Left renal cortex interstitium (tissue), 4 donors: Measurements from ENCODE around the gene FN3K. TPM values are rescaled to one million over a fixed set of nuclear protein-coding genes. Genes with fewer than 3 reads are reported as not detected.
A peak's percentile ranks its signal among the peaks of the same experiment; 100 is the strongest.

ENCODE experiments used
- DNase-seq, 4 donors: peaks; one replicate each; pipeline ENCODE4 v3.0.0-alpha.2; 2013; ENCODE audit warnings: low read depth in 4 of 4, low spot score in 2 of 4, missing footprints in 1 of 4
- polyA plus RNA-seq, 4 donors: library from polyadenylated mRNA; unstranded; fragments of 120-200 nt; gene quantifications; one replicate each; pipeline ENCODE4 v1.2.1, GENCODE V29; 2013; ENCODE audit not compliant: insufficient read length in 4 of 4

The FN3K gene
- polyA plus RNA-seq, 4 donors, result 18.8 to 40.3 (median 29.8) TPM

DNA sequence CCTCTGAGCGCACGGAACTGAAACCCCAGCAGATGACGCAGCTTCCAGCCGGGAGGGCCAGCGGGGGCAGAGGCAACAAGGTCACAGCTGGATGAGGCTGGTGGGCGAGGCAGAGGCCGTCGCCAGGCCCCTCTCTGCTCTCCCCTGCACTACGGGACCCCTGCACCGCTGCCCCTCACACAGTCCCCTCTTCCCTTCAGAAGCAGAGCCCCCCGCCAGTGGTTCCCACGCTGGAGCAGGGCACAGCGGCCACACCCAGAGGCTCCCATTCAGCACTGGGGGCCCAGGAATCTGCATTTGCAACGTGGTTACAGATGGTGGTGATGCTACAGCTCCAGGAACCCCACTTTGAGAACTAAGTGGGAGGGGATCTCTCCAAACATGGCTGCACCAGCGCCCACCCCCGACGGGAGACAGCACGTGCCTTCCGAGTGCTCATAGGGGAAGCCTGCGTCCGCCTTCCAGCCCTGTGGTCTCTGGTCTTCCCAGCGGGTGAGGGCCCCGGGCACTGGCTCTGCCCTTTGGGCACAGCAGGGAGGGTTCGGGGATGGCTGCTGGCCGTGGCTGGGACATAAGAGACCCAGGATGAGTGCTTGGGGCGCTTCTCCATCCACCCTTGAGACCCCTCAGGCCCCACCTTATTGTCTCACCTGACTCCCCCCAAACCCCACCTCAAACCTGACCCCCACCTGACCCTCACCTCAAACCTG, 32.2 kb upstream of the FN3K start:
- DNase-seq, result no peak

DNA sequence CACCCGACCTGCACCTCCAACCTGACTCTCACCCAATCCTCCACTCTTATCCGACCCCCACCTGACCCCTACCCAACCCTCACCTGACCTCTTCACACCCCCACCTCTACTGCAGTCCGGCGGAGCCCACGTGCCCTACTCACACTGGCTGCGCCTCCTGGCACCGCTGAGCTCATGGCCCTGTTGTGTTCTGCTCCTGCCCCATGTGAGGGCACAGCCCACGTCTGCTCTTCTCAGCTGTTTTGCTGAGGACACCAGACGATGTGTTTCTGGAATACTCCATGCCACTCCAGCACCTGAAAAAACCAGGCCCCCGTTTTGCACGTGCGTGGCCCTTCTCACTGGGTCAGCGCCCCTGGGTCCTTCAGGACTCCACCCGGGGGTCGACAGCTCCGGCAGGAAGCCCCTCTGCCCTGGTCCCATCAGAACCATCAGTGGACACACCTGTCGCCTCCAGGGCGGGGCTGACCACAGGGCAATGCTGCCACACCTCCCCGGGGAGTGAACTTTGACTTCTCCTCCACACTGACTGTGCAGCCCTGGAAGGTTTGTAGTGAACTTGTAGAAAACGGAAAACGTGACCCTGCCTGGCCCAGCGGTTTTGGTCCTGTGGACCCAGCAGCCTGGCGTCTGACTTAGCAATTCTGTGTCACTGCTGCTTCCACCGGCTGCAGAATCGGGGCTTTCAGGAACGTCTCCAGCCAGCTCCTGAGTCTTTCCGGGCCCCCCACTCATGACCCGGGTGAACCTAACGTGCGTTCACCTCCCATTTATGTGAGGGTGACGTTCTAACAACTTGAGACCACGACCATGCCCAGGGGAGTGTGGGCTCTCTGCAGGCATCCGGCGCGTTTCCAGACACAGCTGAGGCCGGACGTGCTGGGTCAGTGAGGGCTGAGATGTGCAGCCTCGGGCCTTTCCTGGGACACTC, 31.2 kb upstream of the FN3K start:
- no peak for DNase-seq

- no peak for DNase-seq
Measured at GRCh38 chr17:82704886-82705285, 30.5 kb upstream of the FN3K start.

- no peak for DNase-seq
Measured at GRCh38 chr17:82705756-82706155, 29.7 kb upstream of the FN3K start.

DNA sequence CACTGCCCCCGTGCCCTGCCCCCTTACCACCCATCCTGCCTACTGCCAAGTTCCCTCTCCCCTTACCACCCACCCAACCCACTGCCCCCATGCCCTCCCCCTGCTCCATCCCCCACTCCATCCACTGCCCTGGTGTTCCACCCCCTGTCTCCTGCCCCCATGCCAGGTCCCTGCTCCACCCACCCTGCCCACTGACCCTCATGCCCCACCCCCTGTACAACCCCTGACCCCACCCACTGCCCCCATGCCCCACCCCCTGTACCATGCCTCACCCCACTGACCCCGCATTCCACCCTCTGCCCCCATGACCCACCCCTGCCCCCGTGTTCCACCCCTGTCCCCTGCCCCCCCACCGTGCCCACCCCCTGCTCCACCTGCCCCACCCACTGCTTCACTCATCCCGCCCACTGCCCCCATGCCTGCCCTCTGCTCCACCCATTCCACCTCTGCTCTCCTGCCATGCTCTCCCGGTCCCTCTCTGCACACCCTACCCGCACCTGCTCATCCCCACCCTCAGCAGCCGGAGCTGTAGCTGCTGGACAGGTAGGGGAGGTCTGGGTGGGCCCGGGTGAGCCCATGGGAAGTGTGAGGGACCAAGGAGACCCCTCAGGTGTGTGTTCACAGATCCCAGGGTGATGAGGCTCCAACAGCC, 26.3 kb upstream of the FN3K start:
- no peak for DNase-seq

DNA sequence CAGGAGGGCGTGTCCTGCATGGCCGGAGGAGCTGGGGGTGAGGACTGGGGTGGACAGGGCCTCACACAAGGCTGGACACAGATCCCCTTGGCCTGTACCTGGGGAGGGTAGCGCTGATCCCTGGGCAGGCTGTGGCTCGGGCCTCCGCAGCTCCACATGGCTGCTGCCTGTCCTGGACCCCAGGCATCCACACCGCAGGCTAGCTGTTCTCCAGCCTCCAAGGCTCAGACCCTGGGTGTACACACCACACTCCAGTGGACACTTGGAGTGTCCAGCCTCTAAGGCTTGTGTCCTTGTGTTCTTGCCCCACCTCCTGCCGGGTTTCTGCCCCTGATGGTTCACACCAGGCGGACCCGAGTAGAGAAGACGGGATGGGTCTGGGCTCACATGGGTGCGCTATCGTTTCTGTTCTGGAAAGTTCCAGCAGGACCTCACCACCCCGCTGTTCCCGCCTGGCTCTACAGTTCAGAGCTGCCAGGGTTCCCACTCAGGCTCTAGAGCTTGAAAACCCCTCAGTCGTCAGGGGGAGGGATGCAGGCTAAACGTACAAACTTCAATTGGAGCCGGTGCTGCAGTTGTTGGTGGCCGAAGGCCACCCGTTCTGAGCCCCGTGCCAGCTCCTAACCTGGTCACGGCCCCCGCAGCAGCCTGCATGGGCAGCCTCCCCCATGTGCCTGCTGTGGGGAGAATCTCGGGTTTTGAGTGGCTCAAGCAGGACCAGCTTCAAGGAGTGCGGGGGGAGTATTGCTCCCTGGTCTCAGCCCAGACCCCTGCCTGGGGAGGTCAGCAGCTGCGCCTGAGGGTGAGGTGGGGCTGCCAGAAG, 25.5 kb upstream of the FN3K start:
- no peak for DNase-seq

DNA sequence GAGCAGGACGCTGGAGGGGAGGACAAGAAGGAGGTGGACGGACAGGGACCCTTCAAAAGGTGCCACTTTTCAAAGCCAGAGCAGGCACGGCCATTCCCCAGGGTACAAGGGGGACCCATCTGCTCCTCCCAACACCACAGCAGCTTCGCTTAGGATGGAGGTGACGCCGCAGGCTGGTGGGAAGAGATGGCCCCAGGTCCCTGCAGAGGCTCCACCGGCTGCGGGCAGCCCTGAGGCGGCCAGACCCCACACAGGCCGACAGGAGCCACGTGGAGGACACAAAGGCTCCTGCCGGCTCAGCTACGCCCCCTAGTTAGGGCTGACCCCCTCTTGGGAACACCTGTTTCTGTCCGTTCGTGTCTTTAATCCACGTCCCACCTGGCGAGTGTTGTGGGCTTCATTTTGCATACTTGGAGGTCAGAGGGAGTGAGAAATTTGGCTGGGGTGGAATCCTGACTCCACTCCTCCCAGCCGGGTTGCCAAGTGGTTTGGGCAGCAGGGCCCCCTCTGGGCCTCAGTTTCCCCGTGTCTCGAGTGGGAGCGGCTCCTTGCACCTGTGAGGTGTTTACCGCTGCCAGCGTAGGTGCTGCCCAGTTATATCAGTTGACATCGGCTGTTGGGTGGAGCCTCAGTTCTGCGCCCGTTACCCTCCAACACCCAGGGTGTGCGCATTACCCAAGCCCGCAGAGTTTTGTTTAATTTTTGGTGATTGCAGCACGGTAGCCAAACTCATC, 24.7 kb upstream of the FN3K start:
- no peak for DNase-seq

- DNase-seq, result no peak
Measured at GRCh38 chr17:82713071-82713723, 22.2 kb upstream of the FN3K start.

DNA sequence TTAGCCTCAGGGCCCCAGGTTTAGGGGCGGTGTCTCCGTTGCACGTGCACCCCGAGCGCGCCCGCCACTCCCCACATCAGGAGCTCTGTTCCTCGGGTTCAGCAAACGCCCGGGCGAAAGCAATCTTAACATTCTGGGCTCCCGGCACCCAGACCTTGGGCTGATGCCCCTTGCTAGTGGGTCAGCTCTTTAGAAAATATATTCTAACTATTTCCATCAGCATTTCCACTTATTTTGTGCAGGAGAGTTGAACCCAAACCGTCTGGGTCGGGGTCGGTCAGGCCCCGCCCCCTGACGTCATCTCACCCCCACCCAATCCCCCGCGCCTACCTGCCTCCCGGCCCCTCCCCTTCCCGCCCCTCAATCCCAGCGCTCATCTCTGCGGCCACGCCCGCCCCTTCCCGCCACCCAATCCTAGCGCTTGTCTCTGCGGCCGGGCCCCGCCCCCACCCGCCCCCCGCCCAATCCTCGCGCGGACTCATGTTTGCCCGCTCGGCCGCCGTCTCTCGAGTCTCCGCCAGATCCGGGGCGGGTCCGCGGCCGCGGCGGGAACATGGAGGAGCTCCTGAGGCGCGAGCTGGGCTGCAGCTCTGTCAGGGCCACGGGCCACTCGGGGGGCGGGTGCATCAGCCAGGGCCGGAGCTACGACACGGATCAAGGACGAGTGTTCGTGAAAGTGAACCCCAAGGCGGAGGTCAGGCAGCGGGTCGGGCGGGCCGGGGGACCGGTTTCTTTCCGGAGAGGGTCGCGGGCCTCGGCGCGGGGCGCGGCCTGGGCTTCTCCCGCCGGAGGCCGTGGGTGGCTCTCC, 19.0 kb upstream of the FN3K start, which contains the start of gene FN3KRP:
TSS of gene FN3KRP (plus strand) at position 504 of the 808 bp plus-strand sequence. CDS start at position 554, 50 bp downstream.
- peak in 3 of 4 donors; percentile 69 to 92 (median 91) for DNase-seq

DNA sequence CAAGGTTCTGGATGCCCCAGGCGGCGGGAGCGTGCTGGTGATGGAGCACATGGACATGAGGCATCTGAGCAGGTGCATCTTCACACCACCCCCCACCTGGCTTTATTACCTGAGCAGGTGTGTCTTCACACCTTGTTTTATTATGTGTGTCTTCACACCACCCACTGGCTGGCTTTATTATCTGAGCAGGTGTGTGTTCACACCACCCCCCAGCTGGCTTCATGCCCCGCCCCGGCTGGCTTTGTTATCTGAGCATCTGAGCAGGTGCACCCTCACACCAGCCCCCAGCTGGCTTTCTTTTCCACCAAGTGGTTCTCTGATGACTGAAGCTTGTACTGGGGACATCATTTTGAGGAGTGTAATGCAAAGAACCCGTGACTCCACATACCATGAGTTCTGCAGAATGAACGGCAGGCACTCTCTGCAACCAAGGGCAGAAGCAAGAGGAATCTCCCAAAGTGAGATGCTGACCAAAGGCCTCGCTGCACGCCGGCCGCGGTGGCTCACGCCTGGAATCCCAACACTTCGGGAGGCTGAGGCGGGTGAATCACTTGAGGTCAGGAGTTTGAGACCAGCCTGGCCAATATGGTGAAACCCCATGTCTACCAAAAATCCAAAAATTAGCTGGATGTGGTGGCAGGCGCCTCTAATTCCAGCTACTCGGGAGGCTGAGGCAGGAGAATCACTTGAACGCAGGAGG, 16.3 kb upstream of the FN3K start:
- DNase-seq, result no peak

DNA sequence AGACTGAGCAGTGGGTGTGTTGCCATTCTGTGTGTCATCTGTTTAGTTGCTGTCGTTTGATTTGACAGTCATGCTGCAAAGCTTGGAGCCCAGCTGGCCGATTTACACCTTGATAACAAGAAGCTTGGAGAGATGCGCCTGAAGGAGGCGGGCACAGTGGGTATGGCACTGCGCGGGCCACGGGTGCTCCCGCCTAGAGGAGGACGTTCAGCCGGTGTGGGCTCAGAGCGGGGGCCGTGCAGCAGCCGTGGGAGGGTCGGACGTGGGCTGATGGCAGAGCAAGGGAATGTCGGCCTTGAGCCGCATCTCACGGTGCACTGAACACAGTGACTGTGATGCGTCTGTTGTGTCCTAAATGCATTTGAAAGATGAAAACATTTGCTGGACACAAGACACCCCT, 15.2 kb upstream of the FN3K start:
- no peak for DNase-seq

GRCh38 chr17:82722341-82723013, 12.9 kb upstream of the FN3K start:
- DNase-seq, result no peak

DNA sequence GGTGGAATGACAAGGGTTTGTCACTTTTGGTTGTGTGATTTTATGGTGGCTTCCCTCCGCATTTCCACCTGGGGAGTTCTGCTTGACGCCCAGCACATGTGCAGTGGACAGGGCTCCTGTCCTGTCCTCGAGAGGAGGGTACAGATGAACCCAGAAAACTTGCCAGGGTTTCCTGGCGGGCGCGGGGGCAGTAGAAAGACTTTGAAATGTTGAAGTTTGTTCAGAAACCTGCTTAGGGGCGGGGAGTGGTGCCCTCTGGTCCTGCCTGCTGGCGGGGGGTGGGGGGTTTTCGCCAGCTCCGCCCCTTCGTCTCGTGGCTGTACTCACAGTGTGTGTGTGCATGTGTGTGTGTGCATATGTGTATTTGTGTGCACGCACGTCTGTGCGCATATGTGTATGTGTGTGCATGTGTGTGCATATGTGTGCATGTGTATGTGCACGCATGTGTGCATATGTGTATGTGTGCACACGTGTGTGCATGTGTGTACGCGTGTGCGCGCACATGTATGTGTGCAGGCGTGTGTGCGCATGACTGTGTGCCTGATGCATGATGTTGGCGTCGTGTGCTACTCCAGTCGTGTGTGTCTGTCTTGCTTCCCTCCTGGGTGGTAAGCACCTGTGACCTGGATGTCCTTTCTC, 12.1 kb upstream of the FN3K start:
- DNase-seq, result no peak

DNA sequence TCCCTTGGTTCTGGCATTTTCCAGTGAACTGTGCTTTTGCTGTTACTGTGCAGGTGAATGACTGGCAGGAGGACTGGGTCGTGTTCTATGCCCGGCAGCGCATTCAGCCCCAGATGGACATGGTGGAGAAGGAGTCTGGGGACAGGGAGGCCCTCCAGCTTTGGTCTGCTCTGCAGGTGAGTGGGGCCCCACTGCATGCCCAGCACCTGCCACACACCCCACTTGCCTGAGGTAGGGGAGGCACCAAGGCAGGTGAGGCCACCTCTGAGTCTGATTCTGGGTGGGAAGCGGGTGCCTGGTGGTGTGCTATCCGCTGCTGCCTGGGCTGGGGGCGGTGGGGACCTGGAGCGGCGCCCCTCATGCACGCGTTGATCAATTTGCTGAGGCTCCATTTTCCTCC, 9.0 kb upstream of the FN3K start:
- DNase-seq, result no peak

DNA sequence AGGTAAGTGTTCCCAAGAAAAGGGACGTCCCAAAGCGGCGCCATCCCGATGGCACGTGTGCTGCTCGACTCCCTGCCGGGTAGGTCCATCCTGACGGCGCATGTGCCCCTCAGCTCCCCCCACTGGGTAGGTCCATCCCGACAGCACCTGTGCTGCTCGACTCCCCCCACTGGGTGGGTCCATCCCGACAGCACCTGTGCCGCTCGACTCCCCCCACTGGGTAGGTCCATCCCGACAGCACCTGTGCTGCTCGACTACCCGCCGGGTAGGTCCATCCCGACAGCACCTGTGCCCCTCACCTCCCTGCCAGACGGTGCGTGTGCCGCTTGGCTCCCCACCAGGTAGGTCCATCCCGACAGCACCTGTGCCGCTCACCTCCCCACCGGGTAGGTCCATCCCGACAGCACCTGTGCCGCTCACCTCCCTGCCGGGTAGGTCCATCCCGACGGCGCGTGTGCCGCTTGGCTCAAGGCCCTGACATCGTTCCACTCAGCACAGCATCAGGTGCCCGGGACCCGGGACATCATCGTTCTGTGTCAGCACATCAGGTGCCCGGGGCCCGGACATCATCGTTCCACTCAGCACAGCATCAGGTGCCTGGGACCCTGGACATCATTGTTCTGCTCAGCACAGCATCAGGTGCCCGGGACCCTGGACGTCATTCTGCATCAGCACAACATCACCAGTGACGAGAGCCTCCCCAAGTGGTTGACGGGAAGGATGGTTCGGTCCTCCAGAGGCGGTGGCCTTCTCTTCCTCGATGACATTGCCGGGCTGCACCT, 5.7 kb upstream of the FN3K start:
- DNase-seq, result no peak
